ENCODE measurements around the gene FBLN7.

FBLN7 gene

DNA sequence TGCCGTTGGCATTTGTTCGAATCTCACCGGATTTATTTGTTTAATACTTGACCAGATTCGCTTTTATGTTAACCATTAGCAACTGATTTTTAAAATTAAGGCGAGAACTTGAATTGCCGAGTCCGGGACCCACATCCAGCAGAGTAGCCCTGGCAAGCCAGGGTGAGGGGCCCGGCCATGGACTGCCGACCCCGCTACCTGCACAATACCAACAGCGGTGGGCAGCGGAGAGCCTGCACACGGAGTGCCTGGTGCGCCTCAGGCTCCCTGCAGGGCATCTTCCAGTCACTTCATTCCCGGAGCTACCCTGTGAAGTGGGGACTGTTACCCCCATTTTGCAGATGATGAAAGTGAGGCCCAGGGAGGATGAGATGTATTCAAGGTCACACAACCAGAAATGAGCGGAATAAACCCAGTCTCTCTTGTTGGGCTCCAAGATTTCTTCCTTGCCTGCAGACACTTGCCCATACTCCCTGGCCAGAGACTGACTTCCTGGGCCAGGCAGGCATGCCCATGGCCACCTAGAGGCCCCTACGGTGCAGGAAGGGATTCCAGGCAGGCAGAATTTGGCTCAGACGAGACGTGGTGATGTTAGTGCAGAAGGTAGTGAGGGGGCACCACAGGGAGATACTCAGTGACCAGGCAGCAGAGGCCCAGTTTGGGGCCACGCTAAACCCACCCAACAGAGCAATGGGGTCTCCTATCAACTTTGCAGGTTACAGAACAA, 2.9 kb downstream of the FBLN7 start:
- no peak for DNase-seq

DNA sequence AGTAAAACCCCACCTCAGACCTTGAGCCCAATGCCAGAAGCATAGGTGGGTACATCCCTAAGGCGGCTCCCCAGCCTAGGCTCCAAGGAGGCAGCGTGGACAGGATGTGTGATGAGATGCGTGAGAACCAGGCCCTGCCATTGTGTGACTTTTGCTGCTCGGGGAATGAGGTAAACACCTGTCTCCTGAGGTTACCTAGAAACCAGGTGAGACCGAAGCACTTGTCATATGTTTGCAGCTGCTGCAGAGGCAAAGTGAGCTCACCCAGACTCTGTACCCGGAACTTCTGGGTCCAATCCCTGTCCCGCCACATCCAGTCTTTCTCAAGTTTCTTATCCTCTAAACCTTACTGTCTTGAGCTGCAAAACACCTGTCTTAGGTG, 3.4 kb downstream of the FBLN7 start:
- DNase-seq = no peak

GRCh38 chr2:112142525-112143078, 4.4 kb downstream of the FBLN7 start:
- no peak for DNase-seq

DNA sequence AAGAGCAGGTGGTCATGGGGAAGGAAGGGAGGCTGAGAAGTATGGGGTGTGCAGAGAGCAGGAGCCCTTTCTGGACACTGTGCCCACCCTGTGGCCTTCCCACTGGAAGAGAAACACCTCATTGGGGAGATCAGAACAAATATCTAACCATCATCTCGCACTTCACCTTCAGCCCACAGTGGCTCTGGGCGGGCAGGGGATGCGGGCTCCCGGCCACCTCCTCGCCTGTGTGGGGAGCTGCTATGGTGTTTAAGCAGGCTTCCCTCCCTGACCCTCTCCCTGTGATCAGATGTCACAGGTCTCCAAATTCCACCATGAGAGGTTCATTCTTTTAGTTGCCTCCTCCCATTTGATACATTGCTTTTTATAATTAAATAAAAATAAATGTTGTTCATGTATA, 5.0 kb downstream of the FBLN7 start:
- no peak for DNase-seq

- DNase-seq = no peak
Observed at GRCh38 chr2:112144966-112145365, 6.8 kb downstream of the FBLN7 start.

GRCh38 chr2:112147382-112148168, 9.4 kb downstream of the FBLN7 start:
- DNase-seq = no peak

DNA sequence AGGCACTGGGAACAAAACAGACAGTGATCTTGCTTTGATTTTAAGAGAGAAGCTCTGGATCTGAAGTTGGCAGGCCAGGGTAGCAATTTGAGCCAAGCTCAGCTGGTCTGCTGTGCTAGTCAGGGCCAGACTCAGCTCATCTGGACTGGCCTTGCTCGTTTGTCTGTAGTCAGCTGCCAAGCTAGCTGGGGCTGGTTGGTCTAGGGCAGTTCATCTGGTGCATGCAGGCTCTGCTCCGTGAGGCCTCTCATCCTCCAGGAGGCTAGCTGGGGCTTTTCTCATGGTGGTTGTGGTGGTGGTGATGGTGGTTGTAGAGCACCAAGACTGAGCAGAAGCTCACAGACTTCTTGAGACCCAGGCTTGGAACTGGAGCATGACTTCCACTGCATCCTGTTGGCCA, 10.3 kb downstream of the FBLN7 start:
- no peak for DNase-seq

GRCh38 chr2:112149194-112149593, 11.0 kb downstream of the FBLN7 start:
- no peak for DNase-seq

GRCh38 chr2:112149866-112150435, 11.8 kb downstream of the FBLN7 start:
- DNase-seq = no peak

DNA sequence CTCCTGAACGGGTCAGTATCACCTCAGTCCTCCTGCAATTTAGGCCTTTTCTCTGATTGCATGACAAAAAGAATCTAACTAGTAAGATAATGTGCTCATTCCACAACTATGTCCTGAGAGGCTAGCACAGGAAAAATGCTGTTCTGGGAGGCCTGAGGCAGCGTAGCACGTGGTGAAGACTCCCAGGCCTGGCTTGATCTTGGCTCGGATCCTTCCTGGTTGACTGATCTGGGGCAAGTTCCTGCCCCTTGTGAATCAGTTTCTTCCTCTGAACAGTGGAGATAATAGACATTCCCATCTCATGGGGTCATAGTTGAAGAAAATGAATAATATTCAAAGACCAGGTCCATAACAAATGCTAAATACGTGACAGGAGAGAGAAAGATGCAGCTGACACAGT, 12.3 kb downstream of the FBLN7 start:
- DNase-seq = no peak

DNA sequence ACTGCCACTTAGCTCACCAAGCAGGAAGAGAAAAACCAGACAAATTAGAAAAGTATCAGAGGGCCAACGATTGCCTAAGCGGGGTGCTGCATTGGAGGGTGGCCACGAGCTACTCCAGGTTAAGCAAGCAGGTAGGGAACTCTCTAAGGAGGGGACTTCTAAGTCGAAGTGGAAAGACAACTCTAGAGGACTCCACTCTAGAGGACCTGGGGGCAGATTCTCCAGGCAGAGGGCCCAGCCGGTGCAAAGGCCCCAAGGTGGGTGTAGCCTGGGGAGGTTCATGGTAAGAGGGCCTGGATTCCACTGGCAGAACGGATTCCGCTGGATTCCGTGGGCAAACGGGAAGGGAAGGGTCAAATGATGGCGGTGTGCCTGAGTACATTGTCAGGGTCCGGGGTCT, 12.7 kb downstream of the FBLN7 start:
- DNase-seq = no peak

GRCh38 chr2:112151271-112151670, 13.1 kb downstream of the FBLN7 start:
- no peak for DNase-seq

DNA sequence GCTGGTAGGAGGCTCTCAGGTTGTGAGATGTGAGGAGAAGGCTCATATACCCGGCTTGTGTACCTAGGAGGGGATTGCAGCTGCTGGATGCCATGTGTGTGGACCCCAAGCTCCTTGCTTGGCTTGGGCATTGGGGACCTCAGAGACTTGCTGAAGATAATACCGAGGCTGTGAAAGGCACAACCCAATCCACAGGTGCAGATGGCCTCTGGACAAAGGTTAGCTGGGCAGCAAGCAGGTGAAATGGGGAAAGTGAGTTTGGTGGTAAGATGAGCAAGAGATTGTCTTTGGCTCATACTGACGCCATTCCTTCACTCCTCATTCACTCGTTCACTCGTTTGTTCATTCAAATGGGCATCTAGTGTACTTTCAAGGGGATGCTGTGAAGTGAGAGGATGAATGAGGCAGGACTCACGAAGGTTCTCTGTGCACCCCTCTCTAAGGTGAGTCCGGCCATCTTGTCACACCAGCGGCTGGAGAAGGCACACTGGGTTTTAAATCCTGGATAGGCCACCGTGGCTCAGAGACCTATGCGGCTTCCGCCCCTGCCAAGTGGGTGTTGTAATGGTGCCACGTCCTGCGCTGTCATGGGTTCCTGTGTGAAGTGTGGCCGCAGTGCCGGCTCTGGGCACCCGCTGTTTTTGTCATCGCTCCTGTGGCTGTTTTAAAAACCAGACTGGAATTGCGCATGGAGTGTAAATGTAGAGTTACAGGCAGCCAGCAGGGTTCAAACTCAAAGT, 13.7 kb downstream of the FBLN7 start:
- DNase-seq = no peak

DNA sequence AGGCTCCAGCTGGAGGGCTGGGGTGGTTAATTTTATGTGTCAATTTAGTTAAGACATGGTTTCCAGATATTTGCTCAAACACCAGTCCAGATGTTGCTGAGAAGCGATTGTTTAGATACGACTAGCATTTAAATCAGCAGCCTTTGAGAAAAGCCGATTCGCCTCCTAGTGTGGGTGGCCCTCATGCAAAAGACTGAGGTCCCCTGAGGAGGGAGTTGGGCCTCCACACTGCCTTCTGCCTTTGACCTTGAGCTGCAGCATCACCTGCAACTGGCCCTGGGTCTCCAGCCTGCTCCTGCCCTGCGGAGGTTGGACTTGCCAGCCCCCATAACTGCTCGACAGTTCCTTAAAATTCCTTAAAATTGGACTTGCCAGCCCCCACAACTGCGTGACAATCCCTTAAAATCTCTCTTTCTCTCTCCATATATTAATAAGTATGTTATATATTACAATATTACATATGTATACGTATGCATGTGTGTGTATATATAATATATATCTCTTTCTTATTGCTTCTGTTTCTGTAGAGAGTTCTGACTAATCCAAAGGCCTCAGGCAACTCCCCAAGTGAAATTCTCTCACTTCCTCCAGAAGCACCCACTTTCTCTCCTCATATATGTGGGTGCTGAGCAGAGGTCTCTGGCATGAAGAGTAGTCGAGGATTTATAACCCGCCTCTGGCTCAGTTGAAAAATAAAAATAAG, 14.4 kb downstream of the FBLN7 start:
- no peak for DNase-seq

GRCh38 chr2:112153179-112153490, 14.9 kb downstream of the FBLN7 start:
- DNase-seq = no peak

DNA sequence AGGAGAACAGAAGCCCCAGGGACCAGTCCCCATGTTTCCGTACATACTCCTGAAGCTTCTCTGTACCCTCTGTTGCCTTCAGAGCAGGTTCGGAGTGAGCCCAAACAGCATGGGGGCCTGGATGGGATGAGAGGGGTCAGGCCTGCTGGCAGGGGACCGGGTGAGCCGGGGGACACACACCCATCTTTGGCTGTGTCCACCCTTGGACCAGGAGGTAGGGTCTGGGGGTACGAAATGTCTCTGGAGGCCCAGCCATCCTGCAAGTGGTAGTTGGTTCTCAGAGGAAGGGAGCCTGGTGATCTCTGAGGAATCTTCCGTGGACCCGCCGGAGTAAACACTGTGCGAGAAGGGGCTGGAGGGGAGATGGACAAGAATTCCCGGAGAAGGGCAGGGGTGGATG, 15.3 kb downstream of the FBLN7 start:
- DNase-seq = no peak

DNA sequence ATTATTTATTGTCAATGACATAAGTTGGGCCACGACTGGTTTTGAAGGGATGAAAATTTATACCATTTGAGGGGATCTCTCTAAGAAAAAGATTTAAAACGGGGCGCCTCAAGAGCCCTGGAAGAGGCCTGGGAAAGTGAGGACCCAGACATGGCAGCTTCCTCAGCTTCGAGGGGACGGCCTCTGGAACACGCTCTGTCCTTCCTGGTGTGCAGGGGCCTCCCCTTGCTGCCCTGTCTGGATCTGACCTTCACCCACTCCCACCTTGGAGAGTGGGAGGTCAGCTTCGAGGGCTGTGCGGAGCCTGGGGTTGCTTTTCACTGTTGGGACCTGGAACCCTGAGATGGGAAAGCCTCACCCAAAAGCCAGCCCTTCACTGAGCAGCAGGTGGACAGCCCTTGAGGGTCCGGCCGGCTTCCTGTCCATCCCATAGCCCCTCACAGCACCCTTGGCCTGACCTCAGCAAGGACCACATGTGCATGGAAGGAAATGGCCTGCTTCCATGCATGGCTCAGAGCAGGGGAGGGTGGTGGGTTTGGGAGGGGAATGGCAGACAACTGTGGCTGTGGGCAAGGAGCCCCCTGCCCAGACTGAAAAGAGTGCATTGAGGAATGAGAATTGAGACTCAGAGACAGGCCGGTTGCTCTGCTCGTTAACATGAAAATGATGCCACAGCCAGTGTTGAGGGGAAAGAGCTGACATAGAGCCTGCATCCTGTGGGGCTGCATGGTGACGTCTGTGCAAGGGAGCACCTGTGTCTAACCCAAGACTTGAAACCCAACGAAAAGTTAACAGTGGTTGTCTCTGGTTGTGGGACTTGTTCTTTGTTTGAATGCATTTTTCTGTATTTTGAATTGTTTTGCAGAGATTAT, 16.3 kb downstream of the FBLN7 start:
- DNase-seq = peak in 1 of 2 donors; percentile 45

DNA sequence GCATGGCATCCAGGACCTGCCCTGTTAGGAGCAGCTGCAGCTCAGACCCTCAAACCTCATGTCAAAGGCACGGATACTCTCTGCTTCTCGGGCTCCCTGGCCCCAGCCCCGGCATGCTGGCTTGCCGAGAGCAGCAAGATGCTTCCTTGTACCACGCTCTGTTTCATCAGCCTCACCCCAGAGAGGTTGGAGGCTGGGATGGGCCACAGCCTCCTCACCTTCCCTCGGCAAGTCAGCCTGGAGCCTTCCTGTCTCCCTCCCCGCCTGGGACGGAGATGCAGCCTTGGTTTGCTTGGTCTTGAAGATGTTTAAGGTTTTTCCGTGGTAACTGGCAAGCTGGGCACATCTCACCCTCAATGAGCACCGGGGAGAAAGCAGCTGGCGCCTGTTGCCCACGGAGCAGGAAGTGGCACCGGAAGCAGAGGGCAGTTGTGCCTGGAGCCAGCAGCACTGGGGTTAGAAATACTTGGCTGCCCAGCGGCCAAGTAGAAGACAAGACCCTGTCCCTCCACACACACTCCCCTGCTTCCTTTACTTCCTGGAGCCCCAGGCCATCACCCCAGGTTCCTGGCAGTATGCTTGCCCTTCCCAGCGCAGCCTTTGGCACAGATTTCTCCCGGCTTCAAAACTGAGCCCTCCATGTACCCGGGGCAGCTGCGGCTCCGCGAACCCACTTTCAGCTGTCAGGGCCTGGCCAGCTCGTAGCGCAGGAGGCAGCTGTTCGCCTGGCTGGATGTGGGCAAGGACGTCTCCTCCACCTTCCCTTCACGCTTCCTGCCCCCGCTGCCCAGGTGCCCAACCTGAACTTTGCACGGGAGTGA, 17.4 kb downstream of the FBLN7 start:
- DNase-seq = peak; percentile 32 to 43

DNA sequence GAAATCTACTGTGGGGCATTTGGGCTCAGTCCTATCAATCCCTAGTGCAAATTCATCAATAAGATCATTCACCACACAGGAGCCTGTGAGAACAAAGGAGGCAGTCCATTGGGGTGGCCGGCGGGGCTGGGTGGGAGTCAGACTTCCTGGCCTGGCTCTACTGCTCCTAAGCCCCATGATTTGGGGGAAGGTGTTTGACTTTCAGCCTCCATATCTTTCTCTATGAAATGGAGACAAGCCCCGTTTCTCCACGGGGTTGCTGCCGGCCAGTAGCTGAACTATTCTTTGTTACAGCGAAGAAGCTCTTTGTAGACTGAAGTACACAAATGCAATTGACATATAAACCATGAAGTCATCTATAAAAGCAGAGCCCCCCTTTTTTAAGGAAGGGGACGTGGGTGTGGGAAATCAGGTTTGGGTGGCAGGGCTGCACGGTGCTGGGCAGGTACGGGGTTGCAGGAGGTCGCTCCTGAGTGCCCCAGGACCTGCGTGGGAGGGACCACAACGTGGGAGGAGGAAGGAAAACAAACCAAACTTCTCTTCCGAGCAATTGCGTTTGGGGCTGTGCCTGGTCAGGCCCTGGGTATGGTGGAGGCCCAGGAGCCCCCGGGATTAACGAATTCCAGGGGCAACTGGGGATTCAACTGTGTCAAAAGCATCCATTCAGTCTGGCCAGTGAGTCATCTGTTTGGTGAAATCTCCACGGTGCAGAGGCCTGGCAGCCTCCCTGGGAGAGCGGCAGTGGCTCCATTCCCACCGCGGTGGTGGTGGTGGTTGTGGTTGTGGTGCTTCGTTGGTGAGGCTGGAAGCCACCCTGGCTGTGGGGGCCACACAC, 18.2 kb downstream of the FBLN7 start:
- DNase-seq = peak; percentile 22 to 38

GRCh38 chr2:112157472-112157871, 19.3 kb downstream of the FBLN7 start:
- no peak for DNase-seq
